ENCODE data around the gene ANTKMT.

ANTKMT gene

DNA sequence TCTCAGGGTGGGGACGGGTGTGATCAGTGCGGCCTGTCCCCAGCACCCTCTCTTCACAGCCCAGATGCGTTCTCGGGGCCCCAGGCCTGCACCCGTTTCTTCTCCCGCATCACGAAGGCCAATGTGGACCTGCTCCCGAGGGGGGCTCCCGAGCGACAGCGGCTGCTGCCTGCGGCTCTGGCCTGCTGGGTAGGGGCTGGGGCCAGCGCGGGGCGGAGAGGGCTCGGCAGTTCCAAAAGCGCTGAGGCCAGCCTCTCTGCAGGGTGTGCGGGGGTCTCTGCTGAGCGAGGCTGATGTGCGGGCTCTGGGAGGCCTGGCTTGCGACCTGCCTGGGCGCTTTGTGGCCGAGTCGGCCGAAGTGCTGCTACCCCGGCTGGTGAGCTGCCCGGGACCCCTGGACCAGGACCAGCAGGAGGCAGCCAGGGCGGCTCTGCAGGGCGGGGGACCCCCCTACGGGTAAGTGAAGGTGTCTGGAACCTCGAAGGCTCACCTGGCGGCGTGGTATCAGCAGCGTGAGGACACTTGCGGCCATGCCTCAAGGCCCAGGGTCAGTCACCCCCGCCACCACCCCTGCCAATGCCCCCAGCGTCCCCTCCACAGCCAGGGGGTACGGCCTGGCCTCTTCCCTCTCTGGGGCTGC lies 44.0 kb downstream of the ANTKMT start:
- no peak for DNase-seq (ENCODE audit: low read depth)

DNA sequence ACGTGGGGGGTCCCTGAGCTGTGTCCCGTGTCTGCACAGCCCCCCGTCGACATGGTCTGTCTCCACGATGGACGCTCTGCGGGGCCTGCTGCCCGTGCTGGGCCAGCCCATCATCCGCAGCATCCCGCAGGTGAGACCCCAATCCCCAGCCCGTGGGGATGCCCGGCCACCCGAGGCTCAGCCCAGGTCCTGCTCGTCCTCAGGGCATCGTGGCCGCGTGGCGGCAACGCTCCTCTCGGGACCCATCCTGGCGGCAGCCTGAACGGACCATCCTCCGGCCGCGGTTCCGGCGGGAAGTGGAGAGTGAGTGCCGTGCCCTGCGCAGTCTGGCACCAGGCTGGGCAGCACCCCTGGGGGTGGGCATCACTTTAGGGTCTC lies 44.5 kb downstream of the ANTKMT start:
- DNase-seq (ENCODE audit: low read depth) = no peak

DNA sequence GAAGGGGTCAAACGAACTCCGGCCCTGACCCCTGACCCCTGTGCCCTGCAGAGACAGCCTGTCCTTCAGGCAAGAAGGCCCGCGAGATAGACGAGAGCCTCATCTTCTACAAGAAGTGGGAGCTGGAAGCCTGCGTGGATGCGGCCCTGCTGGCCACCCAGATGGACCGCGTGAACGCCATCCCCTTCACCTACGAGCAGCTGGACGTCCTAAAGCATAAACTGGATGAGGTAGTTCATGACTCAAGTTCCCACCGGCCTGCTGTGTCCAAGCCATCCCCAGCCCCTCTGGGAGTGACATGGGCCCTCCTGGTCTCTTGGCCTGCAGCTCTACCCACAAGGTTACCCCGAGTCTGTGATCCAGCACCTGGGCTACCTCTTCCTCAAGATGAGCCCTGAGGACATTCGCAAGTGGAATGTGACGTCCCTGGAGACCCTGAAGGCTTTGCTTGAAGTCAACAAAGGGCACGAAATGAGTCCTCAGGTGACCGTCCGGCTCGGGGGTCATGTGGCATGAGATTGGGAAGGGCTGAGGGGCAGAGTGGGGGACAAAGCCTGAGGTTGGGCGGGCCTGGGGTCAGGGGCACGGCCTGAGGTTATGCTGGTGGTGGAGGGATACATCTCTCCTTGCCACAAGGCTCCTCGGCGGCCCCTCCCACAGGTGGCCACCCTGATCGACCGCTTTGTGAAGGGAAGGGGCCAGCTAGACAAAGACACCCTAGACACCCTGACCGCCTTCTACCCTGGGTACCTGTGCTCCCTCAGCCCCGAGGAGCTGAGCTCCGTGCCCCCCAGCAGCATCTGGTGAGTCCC lies 45.3 kb downstream of the ANTKMT start:
- DNase-seq (ENCODE audit: low read depth) = no peak

DNA sequence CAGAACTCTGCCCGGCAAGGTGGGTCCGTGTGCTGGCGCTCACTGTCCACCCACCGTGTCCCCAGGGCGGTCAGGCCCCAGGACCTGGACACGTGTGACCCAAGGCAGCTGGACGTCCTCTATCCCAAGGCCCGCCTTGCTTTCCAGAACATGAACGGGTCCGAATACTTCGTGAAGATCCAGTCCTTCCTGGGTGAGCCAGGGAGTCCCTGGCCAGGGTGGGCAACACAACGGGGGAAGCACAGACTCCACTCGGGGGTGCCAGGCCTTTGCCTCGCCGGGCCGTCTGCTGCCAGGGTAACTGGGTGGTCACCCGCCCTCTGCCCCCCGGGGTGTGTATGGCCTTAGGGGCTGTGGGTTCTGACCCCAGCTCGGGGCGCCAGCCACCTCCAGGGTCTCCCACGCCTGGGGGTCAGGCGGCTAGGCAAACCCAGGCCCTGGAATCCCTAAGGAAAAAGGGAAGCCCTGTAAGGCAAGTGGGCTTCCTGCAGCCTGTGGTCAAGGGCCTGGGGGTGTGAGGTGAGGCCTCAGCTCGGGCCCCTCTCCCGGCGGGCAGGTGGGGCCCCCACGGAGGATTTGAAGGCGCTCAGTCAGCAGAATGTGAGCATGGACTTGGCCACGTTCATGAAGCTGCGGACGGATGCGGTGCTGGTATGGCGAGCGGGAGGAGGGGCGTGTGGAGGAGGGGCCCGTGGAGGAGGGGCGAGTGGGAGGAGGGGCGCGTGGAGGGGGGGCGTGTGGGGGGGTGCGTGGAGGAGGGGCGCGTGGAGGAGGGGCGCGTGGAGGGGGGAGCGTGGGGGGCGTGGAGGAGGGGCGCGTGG lies 46.1 kb downstream of the ANTKMT start:
- DNase-seq (ENCODE audit: low read depth) = no peak

DNA sequence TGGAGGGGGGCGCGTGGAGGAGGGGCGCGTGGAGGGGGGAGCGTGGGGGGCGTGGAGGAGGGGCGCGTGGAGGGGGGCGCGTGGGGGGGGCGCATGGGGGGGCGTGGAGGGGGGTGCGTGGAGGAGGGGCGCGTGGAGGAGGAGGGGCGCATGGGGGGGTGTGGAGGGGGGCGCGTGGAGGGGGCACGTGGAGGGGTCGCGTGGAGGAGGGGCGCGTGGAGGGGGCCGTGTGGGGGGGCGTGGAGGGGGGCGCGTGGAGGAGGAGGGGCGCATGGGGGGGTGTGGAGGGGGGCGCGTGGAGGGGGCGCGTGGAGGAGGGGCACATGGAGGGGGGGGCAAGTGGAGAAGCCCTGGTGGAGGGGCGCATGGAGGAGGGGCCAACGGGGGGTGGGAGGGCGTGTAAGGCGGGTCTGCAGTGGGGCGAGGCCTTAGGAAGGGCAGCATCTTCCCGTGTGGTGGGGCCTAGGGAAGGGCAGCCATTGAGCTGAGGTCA lies 46.8 kb downstream of the ANTKMT start:
- no peak for DNase-seq (ENCODE audit: low read depth)

DNA sequence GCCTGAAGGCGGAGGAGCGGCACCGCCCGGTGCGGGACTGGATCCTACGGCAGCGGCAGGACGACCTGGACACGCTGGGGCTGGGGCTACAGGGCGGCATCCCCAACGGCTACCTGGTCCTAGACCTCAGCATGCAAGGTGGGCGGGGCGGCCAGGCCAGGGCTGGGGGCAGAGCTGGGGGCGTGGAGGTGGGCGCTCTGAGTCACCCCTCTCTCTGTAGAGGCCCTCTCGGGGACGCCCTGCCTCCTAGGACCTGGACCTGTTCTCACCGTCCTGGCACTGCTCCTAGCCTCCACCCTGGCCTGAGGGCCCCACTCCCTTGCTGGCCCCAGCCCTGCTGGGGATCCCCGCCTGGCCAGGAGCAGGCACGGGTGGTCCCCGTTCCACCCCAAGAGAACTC lies 47.5 kb downstream of the ANTKMT start:
- DNase-seq (ENCODE audit: low read depth) = no peak

DNA sequence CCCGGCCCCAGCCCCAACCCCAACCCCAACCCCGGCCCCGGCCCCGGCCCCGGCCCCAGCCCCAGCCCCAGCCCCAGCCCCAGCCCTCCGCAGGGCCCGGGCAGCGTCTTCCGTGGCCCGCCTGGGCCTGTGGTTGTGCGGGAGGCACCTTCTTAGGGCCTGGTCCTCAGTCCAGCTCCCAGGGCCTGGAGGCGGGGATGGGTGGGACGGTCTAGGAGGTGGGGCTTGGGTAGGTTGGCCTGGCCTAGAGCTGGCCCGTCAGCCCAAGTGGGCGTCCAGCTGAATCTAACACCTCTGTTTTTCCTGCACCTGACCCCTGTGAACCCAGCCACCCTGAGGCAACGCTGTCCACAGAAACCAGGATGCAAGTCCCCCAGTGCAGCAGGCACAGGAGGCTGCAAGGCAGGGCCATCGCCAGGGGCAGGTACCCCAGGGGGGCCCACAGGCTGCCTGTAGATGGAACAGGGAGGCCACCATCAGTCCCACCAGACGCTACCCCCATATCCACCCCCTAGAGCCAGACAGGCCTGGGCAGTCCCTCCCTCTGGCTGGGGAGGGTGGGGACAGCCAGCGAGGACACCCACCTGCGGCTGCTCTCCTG lies 48.3 kb downstream of the ANTKMT start:
- no peak for DNase-seq (ENCODE audit: low read depth)

DNA sequence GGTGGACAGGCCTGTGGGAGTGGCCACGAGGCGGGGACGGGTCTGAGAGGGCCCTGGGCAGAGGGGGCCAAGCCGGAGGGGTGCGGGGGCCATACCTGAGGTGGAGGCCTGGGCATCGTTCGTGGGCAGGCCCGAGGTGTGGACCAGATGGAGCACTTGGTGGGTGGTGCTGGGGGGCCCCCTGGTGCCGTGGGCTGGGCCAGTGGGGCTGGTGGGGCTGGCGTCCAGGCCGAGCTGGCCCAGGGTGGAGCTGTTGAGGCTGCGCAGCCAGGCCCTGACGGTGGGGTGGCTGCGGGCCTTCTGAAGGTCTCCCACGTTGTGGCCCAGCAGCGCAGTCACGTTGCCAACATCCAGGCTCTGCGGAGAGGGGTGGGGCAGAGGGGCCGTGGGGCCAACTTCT lies 49.0 kb downstream of the ANTKMT start:
- DNase-seq (ENCODE audit: low read depth) = no peak

DNA sequence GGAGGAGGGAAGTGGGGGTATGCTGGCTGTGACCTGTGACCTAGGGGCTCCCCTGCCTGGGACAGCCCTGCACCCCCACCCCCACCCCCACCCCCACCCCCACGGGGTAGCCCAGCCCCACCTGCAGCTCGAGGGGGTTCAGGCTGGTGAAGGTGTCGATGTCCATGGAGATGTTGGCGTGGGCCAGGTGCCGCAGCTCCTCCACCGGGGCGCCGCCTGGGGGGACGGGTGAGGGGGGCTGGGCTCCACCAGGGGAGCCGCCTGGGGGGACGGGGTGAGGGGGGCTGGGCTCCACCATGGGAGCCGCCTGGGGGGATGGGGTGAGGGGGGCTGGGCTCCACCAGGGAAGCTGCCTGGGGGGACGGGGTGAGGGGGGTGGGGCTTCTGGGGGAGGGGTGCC lies 49.5 kb downstream of the ANTKMT start:
- DNase-seq (ENCODE audit: low read depth) = no peak
